SK-N-SH (cell line): ENCODE data around the gene DMGDH. TPM values are rescaled to one million over a fixed set of nuclear protein-coding genes. Genes with fewer than 3 reads are reported as not detected.

ENCODE experiments used
- CTCF ChIA-PET: fragments of 300-600, 350-600 bp; formaldehyde crosslinking; extraction: SDS; loops from one replicate; lab custom pipeline; 2021; lab: Yijun Ruan, JAX
- POLR2A ChIA-PET: fragments of 350-600 bp; sonication (Branson Sonifier 250); formaldehyde crosslinking; extraction: SDS; loops from one replicate; lab custom pipeline; 2020; ENCODE audit warnings: antibody characterized with exemption, inconsistent platforms; lab: Yijun Ruan, JAX
- DNase-seq: peaks from one replicate; pipeline ENCODE4 v3.0.0; 2012
- H2AFZ ChIP-seq: fragments of 200-600 bp; sonication (generic); 2 replicates; pipeline ENCODE4 v1.8.1; 2016; ENCODE audit warnings: antibody characterized with exemption, mild to moderate bottlenecking, low read depth
- H3F3A ChIP-seq: fragments of 200-600 bp; sonication (generic); replicated peaks from 2 replicates; pipeline ENCODE3; 2016; ENCODE audit warnings: antibody characterized with exemption, mild to moderate bottlenecking; ENCODE audit not compliant: insufficient read depth
- H3K27ac ChIP-seq, 2 experiments: fragments of 200-500 bp in 1 of 2; fragments of 200-600 bp in 1 of 2; sonication (Bioruptor generic) in 1 of 2; sonication (generic), shearing (Covaris generic) in 1 of 2; 2 replicates each; pipeline versions ENCODE4 v1.5.1 to v1.6.1; 2014 to 2016; ENCODE audit warnings: low read depth in 2 of 2, inconsistent platforms in 1 of 2, low read length in 1 of 2, mild to moderate bottlenecking in 1 of 2, mixed read lengths in 1 of 2
- H3K27me3 ChIP-seq: fragments of 200-600 bp; sonication (generic), shearing (Covaris generic); 2 replicates; pipeline ENCODE4 v1.6.1; 2016; ENCODE audit warnings: mixed run types; ENCODE audit not compliant: insufficient read depth
- H3K36me3 ChIP-seq, 2 experiments: fragments of 200-500 bp in 1 of 2; fragments of 200-600 bp in 1 of 2; sonication (Bioruptor generic) in 1 of 2; sonication (generic) in 1 of 2; replicated peaks in 1 of 2; 2 replicates each; pipeline versions ENCODE3 to v1.5.1; 2014 to 2016; ENCODE audit warnings: low read length in 1 of 2, mild to moderate bottlenecking in 1 of 2; ENCODE audit not compliant: insufficient read depth in 2 of 2, control insufficient read depth in 1 of 2
- H3K4me1 ChIP-seq, 2 experiments: fragments of 200-500 bp in 1 of 2; fragments of 200-600 bp in 1 of 2; sonication (Bioruptor generic) in 1 of 2; sonication (generic), shearing (Covaris generic) in 1 of 2; 2 replicates each; pipeline versions ENCODE4 v1.5.1 to v1.6.1; 2014 to 2016; ENCODE audit warnings: low read depth in 1 of 2, low read length in 1 of 2, mixed run types in 1 of 2; ENCODE audit not compliant: insufficient read depth in 2 of 2, control insufficient read depth in 1 of 2
- H3K4me2 ChIP-seq: fragments of 200-600 bp; sonication (generic), shearing (Covaris generic); 2 replicates; pipeline ENCODE4 v1.6.1; 2017; ENCODE audit warnings: mixed run types
- H3K4me3 ChIP-seq, 2 experiments: fragments of 200-500 bp in 1 of 2; fragments of 200-600 bp in 1 of 2; sonication (Bioruptor generic) in 1 of 2; sonication (generic), shearing (Covaris generic) in 1 of 2; 2 replicates each; pipeline versions ENCODE4 v1.5.1 to v1.8.1; 2014 to 2016; ENCODE audit warnings: low read depth in 2 of 2, inconsistent platforms in 1 of 2, low read length in 1 of 2, mild to moderate bottlenecking in 1 of 2, mixed read lengths in 1 of 2, moderate library complexity in 1 of 2
- H3K79me2 ChIP-seq: fragments of 200-600 bp; sonication (generic); 2 replicates; pipeline ENCODE4 v1.8.1; 2017; ENCODE audit warnings: mild to moderate bottlenecking; ENCODE audit not compliant: insufficient read depth
- H3K9ac ChIP-seq: fragments of 200-600 bp; sonication (generic); 2 replicates; pipeline ENCODE4 v1.6.1; 2017; ENCODE audit warnings: mixed run types
- H3K9me2 ChIP-seq: fragments of 200-600 bp; sonication (generic); 2 replicates; pipeline ENCODE4 v1.6.1; 2017; ENCODE audit warnings: mixed run types
- H3K9me3 ChIP-seq: fragments of 200-600 bp; sonication (generic); 2 replicates; pipeline ENCODE4 v1.6.1; 2017; ENCODE audit warnings: mixed run types, mild to moderate bottlenecking, moderate library complexity
- H4K20me1 ChIP-seq: fragments of 200-600 bp; sonication (generic); 2 replicates; pipeline ENCODE4 v1.6.1; 2017; ENCODE audit warnings: mild to moderate bottlenecking, mixed run types; ENCODE audit not compliant: insufficient read depth
- CHD2 ChIP-seq: fragments of 150-350 bp; IDR thresholded peaks from 2 replicates; pipeline ENCODE4 v1.6.1; 2018; ENCODE audit warnings: low read length; ENCODE audit not compliant: partially characterized antibody
- CTCF ChIP-seq: fragments of 200-600 bp; sonication (generic); IDR thresholded peaks from 2 replicates; pipeline ENCODE4 v1.6.1; 2017; ENCODE audit warnings: antibody characterized with exemption, mild to moderate bottlenecking, moderate library complexity
- EZH2phosphoT487 ChIP-seq: fragments of 200-600 bp; sonication (generic); IDR thresholded peaks from 2 replicates; pipeline ENCODE4 v1.6.1; 2017; ENCODE audit warnings: low read depth, mixed run types, mild to moderate bottlenecking, antibody characterized with exemption, moderate library complexity, borderline replicate concordance
- FOSL2 ChIP-seq: IDR thresholded peaks from 2 replicates; pipeline ENCODE4 v1.4.0; 2012; ENCODE audit warnings: low read depth, mild to moderate bottlenecking, moderate library complexity, borderline replicate concordance
- FOXM1 ChIP-seq: IDR thresholded peaks from 2 replicates; pipeline ENCODE4 v1.4.0; 2012; ENCODE audit warnings: low read depth, mild to moderate bottlenecking
- GATA2 ChIP-seq: sonication (generic); formaldehyde crosslinking; IDR thresholded peaks from 2 replicates; pipeline ENCODE4 v1.5.0; 2020; ENCODE audit warnings: mild to moderate bottlenecking, missing genetic modification reagents
- IRF3 ChIP-seq: fragments of 150-350 bp; IDR thresholded peaks from 2 replicates; pipeline ENCODE4 v1.6.1; 2016; ENCODE audit warnings: mild to moderate bottlenecking, low read depth, low read length
- JUND ChIP-seq: IDR thresholded peaks from 2 replicates; pipeline ENCODE4 v1.4.0; 2012
- MXI1 ChIP-seq: IDR thresholded peaks from 2 replicates; pipeline ENCODE4 v1.6.1; 2012; ENCODE audit warnings: mild to moderate bottlenecking, low read depth, low read length, improper control_type of control experiment
- NFIC ChIP-seq: IDR thresholded peaks from 2 replicates; pipeline ENCODE4 v1.4.0; 2012; ENCODE audit warnings: borderline replicate concordance
- NRF1 ChIP-seq: IDR thresholded peaks from 2 replicates; pipeline ENCODE4 v1.6.1; 2012; ENCODE audit warnings: low read depth, mild to moderate bottlenecking, low read length
- RAD21 ChIP-seq: IDR thresholded peaks from 2 replicates; pipeline ENCODE4 v1.6.1; 2012; ENCODE audit warnings: mild to moderate bottlenecking, low read length
- RCOR1 ChIP-seq: fragments of 150-350 bp; IDR thresholded peaks from 2 replicates; pipeline ENCODE4 v1.6.1; 2017; ENCODE audit warnings: antibody characterized with exemption, low read length
- RFX5 ChIP-seq: IDR thresholded peaks from 2 replicates; pipeline ENCODE4 v1.6.1; 2012; ENCODE audit warnings: mild to moderate bottlenecking, improper control_type of control experiment, low read length
- TAF1 ChIP-seq: IDR thresholded peaks from 2 replicates; pipeline ENCODE4 v1.6.1; 2012; ENCODE audit warnings: low read depth, mild to moderate bottlenecking, low read length, moderate library complexity, borderline replicate concordance
- USF1 ChIP-seq: IDR thresholded peaks from 2 replicates; pipeline ENCODE4 v1.4.0; 2012; ENCODE audit warnings: low read depth, borderline replicate concordance
- USF2 ChIP-seq: fragments of 150-350 bp; IDR thresholded peaks from 2 replicates; pipeline ENCODE4 v1.6.1; 2017; ENCODE audit warnings: antibody characterized with exemption, low read length, low read depth, borderline replicate concordance
- ZBTB33 ChIP-seq: IDR thresholded peaks from 2 replicates; pipeline ENCODE4 v1.4.0; 2012; ENCODE audit warnings: low read depth, borderline replicate concordance
- WGBS: methylation state at CpG from one replicate; pipeline ENCODE4 v1.1.6; 2017; ENCODE audit warnings: low lambda C conversion rate; 5-methylcytosine and 5-hydroxymethylcytosine counted together
- polyA plus RNA-seq, 3 experiments: library from polyadenylated mRNA; depleted of rRNA; stranded (reverse); fragments of >200 nt; gene quantifications; 2 replicates each; pipeline ENCODE4 v1.2.3, GENCODE V29; 2012

DMGDH gene
- polyA plus RNA-seq, 1 of the 3 experiments (the other 2 are of a cell fraction): 0.56 TPM

GRCh38 chr5:78997090-78997489, 72.4 kb downstream of the DMGDH start (continued):
- no peak for TF ChIP-seq CTCF
- TF ChIP-seq, all 33 proteins: peak for 0

GRCh38 chr5:78995521-78996007, 73.9 kb downstream of the DMGDH start:
- TF ChIP-seq NFIC: no peak
- no peak for TF ChIP-seq EZH2phosphoT487
- TF ChIP-seq JUND: no peak
- TF ChIP-seq TAF1: no peak
- TF ChIP-seq ZBTB33: no peak
- TF ChIP-seq USF1: no peak
- TF ChIP-seq NRF1: no peak
- TF ChIP-seq RAD21: no peak
- TF ChIP-seq MXI1: no peak
- no peak for TF ChIP-seq USF2
- TF ChIP-seq GATA2 (CRISPR knock-in tag): no peak
- no peak for TF ChIP-seq RCOR1
- no peak for TF ChIP-seq IRF3
- no peak for TF ChIP-seq FOXM1
- TF ChIP-seq RFX5: no peak
- TF ChIP-seq CTCF: no peak
- TF ChIP-seq FOSL2: no peak
- TF ChIP-seq CHD2: no peak
- Histone ChIP-seq H3K9me2 (no peaks in the 10 kb centered on the region), H3K4me1 (no peaks in the 10 kb centered on the region), H3K4me2 (no peak overlapping the region), H3K9ac (no peak overlapping the region), H3K27me3 (no peaks in the 10 kb centered on the region), H4K20me1 (no peaks in the 10 kb centered on the region), H3K4me3 (no peak overlapping the region), H3K79me2 (no peaks in the 10 kb centered on the region), H3K27ac (no peak overlapping the region), H3K36me3 (no peaks in the 10 kb centered on the region), H3K9me3 (no peaks in the 10 kb centered on the region), H3F3A (no peaks in the 10 kb centered on the region), H2AFZ (no peak overlapping the region)
- DNase-seq: no peak
- WGBS: 64% methylated on average over 2 of the region's 2 CpGs
- ChIA-PET POLR2A (no interaction called here), CTCF (interaction anchor here (0.8 to 1.6 kb wide), 3 partner anchors 10 to 29 kb away, joined by 3 to 4 read pairs (median 4); partner anchors contain the start of gene ARSB)
